NOMO-1 treated with dmso at 0.1 percent for 144 hours (cell line): Measurements from ENCODE around the gene NPAS3.

Source experiments
- DNase-seq: peaks from one replicate; lab custom pipeline; 2025; ENCODE audit not compliant: unreplicated experiment; lab: John Stamatoyannopoulos, UW

NPAS3 gene

GRCh38 chr14:33010495-33010894, 71.8 kb downstream of the NPAS3 start:
- no peak for DNase-seq

GRCh38 chr14:33014710-33015109, 76.0 kb downstream of the NPAS3 start:
- DNase-seq = no peak

- DNase-seq = no peak
These were observed 77.9 kb downstream of the NPAS3 start for GRCh38 chr14:33016613-33017012.

- no peak for DNase-seq
These were observed 78.3 kb downstream of the NPAS3 start for GRCh38 chr14:33017016-33017415.

GRCh38 chr14:33019346-33019745, 80.7 kb downstream of the NPAS3 start:
- no peak for DNase-seq

- no peak for DNase-seq
These were observed 88.3 kb downstream of the NPAS3 start for GRCh38 chr14:33026850-33027430.

GRCh38 chr14:33029511-33029910, 90.8 kb downstream of the NPAS3 start:
- no peak for DNase-seq

- no peak for DNase-seq
These were observed 91.7 kb downstream of the NPAS3 start for GRCh38 chr14:33030386-33030785.

- DNase-seq = no peak
These were observed 96.9 kb downstream of the NPAS3 start for GRCh38 chr14:33035416-33036194.

GRCh38 chr14:33039311-33039710, 100.6 kb downstream of the NPAS3 start:
- DNase-seq = no peak

- DNase-seq = no peak
These were observed 101.9 kb downstream of the NPAS3 start for GRCh38 chr14:33040372-33041140.

GRCh38 chr14:33042591-33042990, 103.9 kb downstream of the NPAS3 start:
- no peak for DNase-seq

- no peak for DNase-seq
These were observed 107.1 kb downstream of the NPAS3 start for GRCh38 chr14:33045760-33046159.

- DNase-seq = no peak
These were observed 114.3 kb downstream of the NPAS3 start for GRCh38 chr14:33052943-33053342.

GRCh38 chr14:33056213-33056612, 117.5 kb downstream of the NPAS3 start:
- DNase-seq = no peak

GRCh38 chr14:33057585-33057984, 118.9 kb downstream of the NPAS3 start:
- DNase-seq = no peak

GRCh38 chr14:33061667-33062325, 123.1 kb downstream of the NPAS3 start:
- no peak for DNase-seq

GRCh38 chr14:33062476-33062875, 123.8 kb downstream of the NPAS3 start:
- no peak for DNase-seq

GRCh38 chr14:33062881-33063280, 124.2 kb downstream of the NPAS3 start:
- no peak for DNase-seq

GRCh38 chr14:33063521-33063920, 124.8 kb downstream of the NPAS3 start:
- DNase-seq = no peak

GRCh38 chr14:33065634-33066033, 127.0 kb downstream of the NPAS3 start:
- no peak for DNase-seq
